MM.1S (cell line): ENCODE measurements around the gene SHOC1.

ENCODE experiments used
- DNase-seq: peaks from one replicate; pipeline ENCODE4 v3.0.0-alpha.2; 2015
- H2AFZ ChIP-seq: fragments of 300-600 bp; sonication (generic); 2 replicates; pipeline ENCODE4 v1.6.0; 2016; ENCODE audit warnings: antibody characterized with exemption, low read length
- H3F3A ChIP-seq: fragments of 300-600 bp; sonication (generic); 2 replicates; pipeline ENCODE4 v1.6.1; 2016; ENCODE audit warnings: mild to moderate bottlenecking, antibody characterized with exemption, low read length, moderate library complexity, mixed read lengths; ENCODE audit not compliant: insufficient read depth
- H3K27ac ChIP-seq: fragments of 300-600 bp; sonication (generic); 2 replicates; pipeline ENCODE4 v1.5.1; 2016; ENCODE audit warnings: mild to moderate bottlenecking, low read length
- H3K27me3 ChIP-seq: fragments of 300-600 bp; sonication (generic); replicated peaks from 2 replicates; pipeline ENCODE4 v1.6.0; 2016; ENCODE audit warnings: low read length; ENCODE audit not compliant: insufficient read depth
- H3K36me3 ChIP-seq: fragments of 300-600 bp; sonication (generic); replicated peaks from 2 replicates; pipeline ENCODE4 v1.6.1; 2016; ENCODE audit warnings: mild to moderate bottlenecking, low read length, mixed read lengths; ENCODE audit not compliant: insufficient read depth
- H3K4me1 ChIP-seq: fragments of 300-600 bp; sonication (generic); 2 replicates; pipeline ENCODE4 v1.6.1; 2016; ENCODE audit warnings: low read length, mixed read lengths
- H3K4me2 ChIP-seq: fragments of 300-600 bp; sonication (generic); 2 replicates; pipeline ENCODE4 v1.6.0; 2016; ENCODE audit warnings: low read depth, low read length
- H3K4me3 ChIP-seq: fragments of 300-600 bp; sonication (generic); 2 replicates; pipeline ENCODE4 v1.5.1; 2016; ENCODE audit warnings: low read length, mixed read lengths
- H3K79me2 ChIP-seq: fragments of 300-600 bp; sonication (generic); 2 replicates; pipeline ENCODE4 v1.6.1; 2016; ENCODE audit warnings: mixed run types, low read length, mixed read lengths
- H3K9ac ChIP-seq: fragments of 300-600 bp; sonication (generic); 2 replicates; pipeline ENCODE4 v1.6.1; 2016; ENCODE audit warnings: low read length, mixed read lengths
- H3K9me2 ChIP-seq: fragments of 300-600 bp; sonication (generic); replicated peaks from 2 replicates; pipeline ENCODE4 v1.6.1; 2016; ENCODE audit warnings: mild to moderate bottlenecking, low read length, mixed read lengths; ENCODE audit not compliant: insufficient read depth
- H3K9me3 ChIP-seq: fragments of 300-600 bp; sonication (generic); replicated peaks from 2 replicates; pipeline ENCODE4 v1.6.1; 2016; ENCODE audit warnings: mild to moderate bottlenecking, low read length, mixed read lengths; ENCODE audit not compliant: insufficient read depth
- H4K20me1 ChIP-seq: fragments of 300-600 bp; sonication (generic); 2 replicates; pipeline ENCODE4 v1.6.1; 2016; ENCODE audit warnings: mild to moderate bottlenecking, low read length, moderate library complexity, mixed read lengths; ENCODE audit not compliant: insufficient read depth
- EZH2 ChIP-seq: fragments of 300-600 bp; sonication (generic); optimal IDR thresholded peaks from 2 replicates; pipeline ENCODE3; 2017; ENCODE audit warnings: low read depth, mild to moderate bottlenecking, antibody characterized with exemption, low read length, mixed read lengths
- EZH2phosphoT487 ChIP-seq: fragments of 300-600 bp; sonication (generic); IDR thresholded peaks from 2 replicates; pipeline ENCODE4 v1.6.1; 2018; ENCODE audit warnings: antibody characterized with exemption, low read length
- TF ChIP-seq, protein P1 (sequence below): fragments of 300-600 bp; sonication (generic); IDR thresholded peaks from 2 replicates; pipeline ENCODE4 v1.5.1; 2016; ENCODE audit warnings: antibody characterized with exemption, low read length, mixed read lengths

SHOC1 gene

DNA sequence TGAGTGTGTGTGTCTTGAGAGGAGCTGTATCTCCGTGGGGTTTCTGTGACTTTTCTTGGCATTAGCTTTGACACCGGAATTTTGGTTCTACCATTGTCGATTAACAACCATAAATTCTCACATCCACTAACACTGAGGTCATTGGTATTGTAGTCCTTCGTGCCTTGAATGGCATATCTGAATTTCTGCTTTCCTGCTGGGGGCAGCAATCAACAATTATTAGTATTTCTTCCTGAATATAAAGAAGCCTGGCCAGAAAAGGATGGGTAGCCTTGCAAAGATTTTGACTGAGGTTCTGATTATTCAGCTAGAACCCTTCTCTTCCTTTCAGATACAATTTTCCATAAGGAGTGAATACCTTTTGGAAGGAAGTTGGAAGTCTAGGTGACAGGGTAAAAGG, 33.5 kb upstream of the SHOC1 start:
- Histone ChIP-seq H4K20me1 (no peaks in the 10 kb centered on the region), H3F3A (no peaks in the 10 kb centered on the region), H3K27ac (no peak overlapping the region), H3K9ac (no peak overlapping the region), H3K9me2 (no peaks in the 10 kb centered on the region), H3K79me2 (no peaks in the 10 kb centered on the region), H3K4me2 (no peak overlapping the region), H3K4me1 (no peaks in the 10 kb centered on the region), H3K27me3 (no peaks in the 10 kb centered on the region), H3K36me3 (no peaks in the 10 kb centered on the region), H3K9me3 (no peaks in the 10 kb centered on the region; the same call in 1 of the 2 replicates), H2AFZ (no peak overlapping the region), H3K4me3 (no peak overlapping the region)
- TF ChIP-seq EZH2 (no peak), EZH2phosphoT487 (no peak)
- TF ChIP-seq, protein P1, sequence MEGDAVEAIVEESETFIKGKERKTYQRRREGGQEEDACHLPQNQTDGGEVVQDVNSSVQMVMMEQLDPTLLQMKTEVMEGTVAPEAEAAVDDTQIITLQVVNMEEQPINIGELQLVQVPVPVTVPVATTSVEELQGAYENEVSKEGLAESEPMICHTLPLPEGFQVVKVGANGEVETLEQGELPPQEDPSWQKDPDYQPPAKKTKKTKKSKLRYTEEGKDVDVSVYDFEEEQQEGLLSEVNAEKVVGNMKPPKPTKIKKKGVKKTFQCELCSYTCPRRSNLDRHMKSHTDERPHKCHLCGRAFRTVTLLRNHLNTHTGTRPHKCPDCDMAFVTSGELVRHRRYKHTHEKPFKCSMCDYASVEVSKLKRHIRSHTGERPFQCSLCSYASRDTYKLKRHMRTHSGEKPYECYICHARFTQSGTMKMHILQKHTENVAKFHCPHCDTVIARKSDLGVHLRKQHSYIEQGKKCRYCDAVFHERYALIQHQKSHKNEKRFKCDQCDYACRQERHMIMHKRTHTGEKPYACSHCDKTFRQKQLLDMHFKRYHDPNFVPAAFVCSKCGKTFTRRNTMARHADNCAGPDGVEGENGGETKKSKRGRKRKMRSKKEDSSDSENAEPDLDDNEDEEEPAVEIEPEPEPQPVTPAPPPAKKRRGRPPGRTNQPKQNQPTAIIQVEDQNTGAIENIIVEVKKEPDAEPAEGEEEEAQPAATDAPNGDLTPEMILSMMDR: no peak
- no peak for DNase-seq

DNA sequence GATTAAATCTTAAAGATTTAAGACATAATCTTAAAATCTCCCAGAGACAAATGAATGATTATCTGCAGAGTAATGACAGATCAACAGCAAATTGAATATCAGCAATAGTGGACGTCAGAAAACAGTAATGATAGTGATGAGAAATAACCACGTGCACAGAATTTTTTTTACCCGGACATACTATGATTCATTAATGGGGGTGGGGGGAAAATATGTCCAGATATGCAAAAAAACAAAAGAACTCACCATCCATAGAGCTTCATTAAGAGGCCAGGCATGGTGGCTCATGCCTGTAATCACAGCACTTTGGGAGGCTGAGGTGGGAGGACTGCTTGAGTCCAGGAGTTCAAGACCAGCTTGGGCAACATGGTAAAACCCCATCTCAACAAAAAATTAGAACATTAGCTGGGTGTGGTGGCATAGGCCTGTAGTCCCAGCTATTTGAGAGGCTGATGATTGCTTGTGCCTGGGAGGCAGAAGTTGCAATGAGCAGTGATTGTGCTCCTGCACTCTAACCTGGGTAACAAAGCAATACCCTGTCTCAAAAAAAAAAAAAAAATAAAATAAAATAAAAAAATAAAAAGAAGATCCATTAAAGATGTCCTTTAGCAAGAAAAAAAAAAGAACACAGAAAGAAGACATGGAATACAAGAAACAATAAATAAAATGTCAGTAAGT, 30.9 kb upstream of the SHOC1 start:
- no peak overlapping the region for H3K9ac ChIP-seq
- no peak overlapping the region for H3K4me3 ChIP-seq
- DNase-seq: no peak
- no peaks in the 10 kb centered on the region for H3K9me2 ChIP-seq
- H3K27me3 ChIP-seq: no peaks in the 10 kb centered on the region
- no peaks in the 10 kb centered on the region for H4K20me1 ChIP-seq
- no peaks in the 10 kb centered on the region; the same call in 1 of the 2 replicates for H3K9me3 ChIP-seq
- H3F3A ChIP-seq: no peaks in the 10 kb centered on the region
- H3K79me2 ChIP-seq: no peaks in the 10 kb centered on the region
- no peaks in the 10 kb centered on the region for H3K4me1 ChIP-seq
- no peaks in the 10 kb centered on the region for H3K36me3 ChIP-seq
- no peak overlapping the region for H3K4me2 ChIP-seq
- no peak overlapping the region for H3K27ac ChIP-seq
- no peak overlapping the region for H2AFZ ChIP-seq
- TF ChIP-seq EZH2: no peak
- TF ChIP-seq EZH2phosphoT487: no peak
- TF ChIP-seq, protein P1: no peak

DNA sequence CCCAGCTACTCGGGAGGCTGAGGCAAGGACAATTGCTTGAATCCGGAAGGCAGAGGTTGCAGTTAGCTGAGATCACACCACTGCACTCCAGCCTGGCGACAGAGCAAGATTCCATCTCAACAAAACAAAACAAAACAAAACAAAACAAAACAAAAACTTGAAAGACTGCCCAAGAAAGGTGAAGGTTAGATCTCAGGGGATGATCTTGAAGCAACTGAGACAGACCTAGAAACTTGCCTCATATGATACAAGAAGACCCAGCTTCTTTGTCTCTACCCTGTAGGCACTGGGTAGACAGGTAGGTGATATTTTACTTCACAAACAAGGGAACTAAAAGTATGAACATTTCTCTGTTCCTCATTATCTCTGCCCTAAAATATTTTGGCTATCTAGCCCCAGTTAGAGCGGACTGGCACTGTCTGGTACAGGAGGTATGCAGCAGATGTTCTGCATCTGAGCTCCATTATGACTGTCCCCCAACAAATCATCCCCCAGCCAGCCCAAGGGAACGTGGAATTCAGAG, 26.3 kb upstream of the SHOC1 start:
- Histone ChIP-seq H3K79me2 (no peaks in the 10 kb centered on the region), H3K4me3 (no peak overlapping the region), H3F3A (no peaks in the 10 kb centered on the region), H3K4me2 (no peak overlapping the region), H3K36me3 (no peaks in the 10 kb centered on the region), H3K27ac (no peak overlapping the region), H3K9me2 (no peaks in the 10 kb centered on the region), H3K4me1 (no peaks in the 10 kb centered on the region), H4K20me1 (no peaks in the 10 kb centered on the region), H3K27me3 (no peaks in the 10 kb centered on the region), H3K9me3 (no peaks in the 10 kb centered on the region), H3K9ac (no peak overlapping the region), H2AFZ (no peak overlapping the region)
- TF ChIP-seq, protein P1: no peak
- TF ChIP-seq EZH2 (no peak), EZH2phosphoT487 (no peak)
- no peak for DNase-seq
